GM23248 (cell line): ENCODE results near the gene CLPTM1. TPM values are rescaled to one million over a fixed set of nuclear protein-coding genes. Genes with fewer than 3 reads are reported as not detected.

Experiments
- DNase-seq: peaks from one replicate; pipeline ENCODE4 v3.0.0-alpha.2; 2015
- H2AFZ ChIP-seq: fragments of 200-600 bp; sonication (generic); 2 replicates; pipeline ENCODE4 v1.6.1; 2016; ENCODE audit warnings: antibody characterized with exemption
- H3F3A ChIP-seq: fragments of 200-600 bp; sonication (generic); 2 replicates; pipeline ENCODE4 v1.6.1; 2016; ENCODE audit warnings: mild to moderate bottlenecking, antibody characterized with exemption, mixed run types; ENCODE audit not compliant: insufficient read depth
- H3K27ac ChIP-seq: fragments of 200-600 bp; sonication (generic); 2 replicates; pipeline ENCODE4 v1.5.1; 2016; ENCODE audit warnings: mild to moderate bottlenecking
- H3K27me3 ChIP-seq: fragments of 200-600 bp; sonication (generic); replicated peaks from 2 replicates; pipeline ENCODE4 v1.6.1; 2016; ENCODE audit warnings: mild to moderate bottlenecking; ENCODE audit not compliant: insufficient read depth
- H3K36me3 ChIP-seq: fragments of 200-600 bp; sonication (generic); 2 replicates; pipeline ENCODE4 v1.6.1; 2016; ENCODE audit warnings: low read depth, mild to moderate bottlenecking
- H3K4me1 ChIP-seq: fragments of 200-600 bp; sonication (generic); 2 replicates; pipeline ENCODE4 v1.6.1; 2016; ENCODE audit warnings: mild to moderate bottlenecking; ENCODE audit not compliant: insufficient read depth
- H3K4me2 ChIP-seq: fragments of 200-600 bp; sonication (generic); one replicate; pipeline ENCODE4 v1.6.1; 2016; ENCODE audit warnings: mild to moderate bottlenecking; ENCODE audit not compliant: unreplicated experiment
- H3K4me3 ChIP-seq: fragments of 200-600 bp; sonication (generic); 2 replicates; pipeline ENCODE4 v1.5.1; 2016; ENCODE audit warnings: mild to moderate bottlenecking
- H3K79me2 ChIP-seq: fragments of 200-600 bp; sonication (generic); 2 replicates; pipeline ENCODE4 v1.6.1; 2016; ENCODE audit warnings: mild to moderate bottlenecking; ENCODE audit not compliant: insufficient read depth
- H3K9ac ChIP-seq: fragments of 200-600 bp; sonication (generic); 2 replicates; pipeline ENCODE4 v1.6.1; 2016; ENCODE audit warnings: mild to moderate bottlenecking
- H3K9me2 ChIP-seq: fragments of 200-600 bp; sonication (generic); 2 replicates; pipeline ENCODE4 v1.6.1; 2016; ENCODE audit warnings: mixed run types, mild to moderate bottlenecking, moderate library complexity; ENCODE audit not compliant: insufficient read depth
- H3K9me3 ChIP-seq: fragments of 200-600 bp; sonication (generic); one replicate; pipeline ENCODE4 v1.6.1; 2017; ENCODE audit warnings: low read depth
- H4K20me1 ChIP-seq: fragments of 200-600 bp; sonication (generic); 2 replicates; pipeline ENCODE4 v1.6.0; 2016; ENCODE audit not compliant: insufficient read depth
- EZH2 ChIP-seq: fragments of 200-600 bp; sonication (generic); IDR thresholded peaks from 2 replicates; pipeline ENCODE4 v1.6.1; 2018; ENCODE audit warnings: antibody characterized with exemption, mild to moderate bottlenecking; ENCODE audit not compliant: insufficient read depth, poor library complexity, severe bottlenecking
- EZH2phosphoT487 ChIP-seq: fragments of 200-600 bp; sonication (generic); IDR thresholded peaks from 2 replicates; pipeline ENCODE4 v1.6.1; 2018; ENCODE audit warnings: antibody characterized with exemption, moderate library complexity, mild to moderate bottlenecking, low read depth; ENCODE audit not compliant: insufficient read depth
- WGBS, 2 experiments: methylation state at CpG; one replicate each; pipeline ENCODE4 v1.1.6; 2015 to 2017; ENCODE audit warnings: low lambda C conversion rate in 2 of 2, low coverage in 1 of 2; ENCODE audit errors: missing lambda C conversion rate in 2 of 2; 5-methylcytosine and 5-hydroxymethylcytosine counted together
- in situ Hi-C: fragments of 300-500 bp; cut with MboI; formaldehyde crosslinking; loops from 2 replicates; pipeline ENCODE4 v1.15.0; 2020
- polyA plus RNA-seq: library from polyadenylated mRNA; unstranded; fragments of >200 nt; fragmentation: Nextera tagmentation; extraction: Ambion mirVana; gene quantifications from 2 replicates; pipeline ENCODE4 v1.2.1, GENCODE V29; 2016
- total RNA-seq: library from RNA; depleted of rRNA; stranded (reverse); fragments of >200 nt; shearing (Covaris generic); gene quantifications from 2 replicates; pipeline ENCODE4 v1.2.3, GENCODE V29; 2014

The CLPTM1 gene
- total and polyA plus RNA-seq, 2 experiments from 2014 or later, result 40.5 to 103 TPM

DNA sequence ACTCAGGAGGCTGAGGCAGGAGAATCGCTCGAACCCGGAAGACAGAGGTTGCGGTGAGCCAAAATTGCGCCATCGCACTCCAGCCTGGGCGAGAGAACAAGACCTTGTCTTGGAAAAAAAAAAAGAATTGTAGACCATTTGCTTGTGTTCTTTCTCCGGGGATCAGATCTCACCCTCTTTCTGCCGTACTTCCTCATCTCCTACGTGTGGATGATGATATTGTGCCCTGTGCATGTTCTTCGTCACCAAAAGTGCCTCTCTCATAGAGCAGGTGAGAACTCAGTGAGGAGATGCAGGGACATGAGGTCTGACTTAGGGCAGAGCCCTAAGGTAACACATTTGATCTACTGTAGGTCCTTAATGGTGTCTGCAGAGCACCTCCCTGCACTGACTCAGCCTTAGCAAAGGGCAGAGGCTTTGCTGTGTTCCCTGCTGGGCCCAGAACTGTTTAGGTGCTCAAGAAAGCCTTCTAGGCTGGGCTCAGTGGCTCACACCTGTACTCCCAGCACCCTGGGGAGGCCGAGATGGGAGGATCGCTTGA is 8.1 kb upstream of the CLPTM1 start:
- Histone ChIP-seq H3F3A (no peaks in the 10 kb centered on the region; the same call in 1 of the 2 replicates), H3K9me2 (no peaks in the 10 kb centered on the region), H2AFZ (no peak overlapping the region), H3K4me2 (no peak overlapping the region), H3K4me3 (no peak overlapping the region), H3K27me3 (no peaks in the 10 kb centered on the region), H3K27ac (no peak overlapping the region), H3K9me3 (no peaks in the 10 kb centered on the region), H3K79me2 (no peaks in the 10 kb centered on the region), H3K36me3 (no peaks in the 10 kb centered on the region), H3K9ac (no peak overlapping the region), H3K4me1 (peaks cover 5% of the 10 kb centered on the region; the same call in 1 of the 2 replicates), H4K20me1 (no peaks in the 10 kb centered on the region)
- TF ChIP-seq EZH2 (no peak), EZH2phosphoT487 (no peak)
- 92 to 94% methylated on average over 13 of the region's 13 CpGs for WGBS, 2 experiments
- in situ Hi-C loops, result no loop called here
- DNase-seq, result no peak

DNA sequence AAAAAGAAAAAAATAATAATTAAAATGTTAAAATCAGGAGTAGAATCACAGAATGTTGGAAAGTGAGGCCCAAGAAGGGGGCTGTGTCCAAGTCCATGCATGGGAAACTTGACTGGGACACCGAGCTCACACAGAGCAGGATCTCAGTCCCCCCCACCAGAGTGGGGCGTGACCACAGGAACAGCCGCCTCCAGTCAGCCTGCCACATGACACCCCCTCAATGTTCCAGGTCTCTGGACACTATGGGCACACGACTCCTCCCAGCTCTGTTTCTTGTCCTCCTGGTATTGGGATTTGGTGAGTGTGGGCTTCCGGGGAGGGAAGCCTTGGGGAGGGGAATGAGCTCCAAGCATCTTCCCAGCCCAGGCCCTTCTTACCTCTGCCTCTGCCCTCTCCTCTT is 6.9 kb upstream of the CLPTM1 start:
- no peak overlapping the region for H2AFZ ChIP-seq
- H3K4me1 ChIP-seq, result peaks cover 5% of the 10 kb centered on the region; the same call in 1 of the 2 replicates
- H3K27ac ChIP-seq, result no peak overlapping the region
- in situ Hi-C loops, result no loop called here
- H3K4me2 ChIP-seq, result no peak overlapping the region
- H4K20me1 ChIP-seq, result no peaks in the 10 kb centered on the region
- H3F3A ChIP-seq, result no peaks in the 10 kb centered on the region; the same call in 1 of the 2 replicates
- no peaks in the 10 kb centered on the region for H3K27me3 ChIP-seq
- no peak for DNase-seq
- TF ChIP-seq EZH2, result no peak
- TF ChIP-seq EZH2phosphoT487, result no peak
- no peaks in the 10 kb centered on the region for H3K9me2 ChIP-seq
- H3K9me3 ChIP-seq, result no peaks in the 10 kb centered on the region
- no peak overlapping the region for H3K4me3 ChIP-seq
- 69 to 84% methylated on average over 5 of the region's 5 CpGs for WGBS, 2 experiments
- no peaks in the 10 kb centered on the region for H3K36me3 ChIP-seq
- no peaks in the 10 kb centered on the region for H3K79me2 ChIP-seq
- H3K9ac ChIP-seq, result no peak overlapping the region

DNA sequence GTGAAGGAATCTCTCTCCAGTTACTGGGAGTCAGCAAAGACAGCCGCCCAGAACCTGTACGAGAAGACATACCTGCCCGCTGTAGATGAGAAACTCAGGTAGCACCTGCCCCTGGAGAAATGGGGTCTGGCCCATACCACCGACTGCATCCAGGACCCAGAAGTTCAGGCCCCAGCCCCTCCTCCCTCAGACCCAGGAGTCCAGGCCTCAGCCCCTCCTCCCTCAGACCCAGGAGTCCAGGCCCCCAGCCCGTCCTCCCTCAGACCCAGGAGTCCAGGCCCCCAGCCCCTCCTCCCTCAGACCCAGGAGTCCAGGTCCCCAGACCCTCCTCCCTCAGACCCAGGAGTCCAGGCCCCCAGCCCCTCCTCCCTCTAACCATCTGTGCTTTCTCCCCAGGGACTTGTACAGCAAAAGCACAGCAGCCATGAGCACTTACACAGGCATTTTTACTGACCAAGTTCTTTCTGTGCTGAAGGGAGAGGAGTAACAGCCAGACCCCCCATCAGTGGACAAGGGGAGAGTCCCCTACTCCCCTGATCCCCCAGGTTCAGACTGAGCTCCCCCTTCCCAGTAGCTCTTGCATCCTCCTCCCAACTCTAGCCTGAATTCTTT is 6.3 kb upstream of the CLPTM1 start:
- no peaks in the 10 kb centered on the region for H3K27me3 ChIP-seq
- no peak overlapping the region for H2AFZ ChIP-seq
- H3K4me1 ChIP-seq, result peaks cover 2% of the 10 kb centered on the region; the same call in 1 of the 2 replicates
- WGBS, 2 experiments, result 75 to 84% methylated on average over 4 of the region's 5 CpGs
- no peaks in the 10 kb centered on the region for H4K20me1 ChIP-seq
- H3K9me3 ChIP-seq, result no peaks in the 10 kb centered on the region
- H3K79me2 ChIP-seq, result peaks cover 5% of the 10 kb centered on the region
- H3F3A ChIP-seq, result no peaks in the 10 kb centered on the region; the same call in 1 of the 2 replicates
- in situ Hi-C loops, result no loop called here
- H3K9me2 ChIP-seq, result no peaks in the 10 kb centered on the region
- TF ChIP-seq EZH2phosphoT487 (no peak), EZH2 (no peak)
- no peak overlapping the region for H3K9ac ChIP-seq
- H3K4me2 ChIP-seq, result no peak overlapping the region
- H3K36me3 ChIP-seq, result no peaks in the 10 kb centered on the region
- no peak overlapping the region for H3K27ac ChIP-seq
- no peak overlapping the region for H3K4me3 ChIP-seq
- peak; percentile 29 for DNase-seq

DNA sequence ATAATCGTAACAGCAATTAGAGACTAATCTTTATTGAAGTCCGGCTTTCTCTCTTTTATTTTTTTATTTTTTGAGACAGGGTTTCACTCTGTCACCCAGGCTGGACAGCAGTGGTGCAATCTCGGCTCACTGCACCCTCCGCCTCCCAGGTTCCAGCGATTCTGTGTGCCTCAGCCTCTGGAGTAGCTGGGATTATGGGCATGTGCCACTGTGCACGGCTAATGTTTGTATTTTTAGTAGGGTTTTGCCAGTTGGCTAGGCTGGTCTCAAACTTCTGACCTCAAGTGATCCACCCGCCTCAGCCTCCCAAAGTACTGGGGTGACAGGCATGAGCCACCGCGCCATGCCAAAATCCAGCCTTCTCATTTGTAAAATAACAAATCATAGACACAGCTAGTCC is 5.6 kb upstream of the CLPTM1 start:
- no peak overlapping the region for H3K4me3 ChIP-seq
- H3K9me3 ChIP-seq, result no peaks in the 10 kb centered on the region
- H3K4me2 ChIP-seq, result no peak overlapping the region
- H3K27ac ChIP-seq, result no peak overlapping the region
- no peaks in the 10 kb centered on the region for H3K9me2 ChIP-seq
- 65 to 69% methylated on average over 9 of the region's 9 CpGs for WGBS, 2 experiments
- in situ Hi-C loops, result no loop called here
- no peak for TF ChIP-seq EZH2
- TF ChIP-seq EZH2phosphoT487, result no peak
- H2AFZ ChIP-seq, result no peak overlapping the region
- H3K27me3 ChIP-seq, result no peaks in the 10 kb centered on the region
- no peaks in the 10 kb centered on the region for H3K4me1 ChIP-seq
- no peaks in the 10 kb centered on the region for H3K36me3 ChIP-seq
- no peak for DNase-seq
- H3K9ac ChIP-seq, result no peak overlapping the region
- H4K20me1 ChIP-seq, result no peaks in the 10 kb centered on the region
- peaks cover 2% of the 10 kb centered on the region; the same call in 1 of the 2 replicates for H3F3A ChIP-seq
- H3K79me2 ChIP-seq, result peaks cover 11% of the 10 kb centered on the region
